IMR-90 (cell line): ENCODE measurements around the gene MRPL28. TPM values are rescaled to one million over a fixed set of nuclear protein-coding genes. Genes with fewer than 3 reads are reported as not detected.

Experiments
- ATAC-seq: fragments of 200-7000 bp; cut with Tn5 transposase; 2 replicates; pipeline ENCODE4 v1.9.1; 2020; ENCODE audit warnings: low read depth, mild to moderate bottlenecking, moderate library complexity
- BruUV-seq: library from RNA; stranded (reverse); fragments of 400-500 nt; replicated peaks from 2 replicates; lab custom pipeline; 2021; lab: Mats Ljungman, UMichigan
- CTCF ChIA-PET: fragments of 300-600 bp; formaldehyde crosslinking; extraction: SDS; loops from one replicate; lab custom pipeline; 2021; ENCODE audit warnings: antibody characterized with exemption; lab: Yijun Ruan, JAX
- POLR2A ChIA-PET: fragments of 300-600 bp; sonication (Branson Sonifier 250); formaldehyde crosslinking; loops from one replicate; lab custom pipeline; 2022; ENCODE audit warnings: antibody characterized with exemption; ENCODE audit not compliant: unreplicated experiment; lab: Charles Lee
- DNase-seq: peaks from one replicate; pipeline ENCODE4 v3.0.0; 2013
- H2AFZ ChIP-seq: replicated peaks from 2 replicates; pipeline ENCODE3; 2013; ENCODE audit warnings: low read length, mild to moderate bottlenecking; ENCODE audit not compliant: poor library complexity
- H2AK5ac ChIP-seq: 2 replicates; pipeline ENCODE4 v1.6.1; 2013; ENCODE audit warnings: low read depth, low read length, inconsistent platforms
- H2AK9ac ChIP-seq: replicated peaks from 2 replicates; pipeline ENCODE3; 2013; ENCODE audit warnings: mild to moderate bottlenecking, low read depth, low read length, moderate library complexity; ENCODE audit not compliant: poor library complexity
- H2BK120ac ChIP-seq: 2 replicates; pipeline ENCODE4 v1.6.1; 2013; ENCODE audit warnings: low read depth, low read length, inconsistent platforms
- H2BK15ac ChIP-seq: 3 replicates; pipeline ENCODE4 v1.6.1; 2013; ENCODE audit warnings: low read depth, low read length, inconsistent platforms
- H2BK20ac ChIP-seq: 2 replicates; pipeline ENCODE4 v1.6.1; 2013; ENCODE audit warnings: low read depth, mild to moderate bottlenecking, inconsistent platforms, low read length, moderate library complexity
- H2BK5ac ChIP-seq: 2 replicates; pipeline ENCODE4 v1.6.1; 2013; ENCODE audit warnings: mild to moderate bottlenecking, low read depth, low read length, inconsistent platforms; ENCODE audit not compliant: poor library complexity, severe bottlenecking
- H3K14ac ChIP-seq: replicated peaks from 2 replicates; pipeline ENCODE4 v1.6.1; 2013; ENCODE audit warnings: low read depth, low read length, inconsistent platforms
- H3K18ac ChIP-seq: 2 replicates; pipeline ENCODE4 v1.6.1; 2013; ENCODE audit warnings: low read depth, low read length, control low read depth
- H3K23ac ChIP-seq: 2 replicates; pipeline ENCODE4 v1.6.1; 2013; ENCODE audit warnings: low read depth, low read length, inconsistent platforms
- H3K27ac ChIP-seq: 2 replicates; pipeline ENCODE4 v1.5.1; 2013; ENCODE audit warnings: mild to moderate bottlenecking, control low read depth, low read length; ENCODE audit not compliant: insufficient read depth
- H3K27me3 ChIP-seq: 2 replicates; pipeline ENCODE4 v1.6.1; 2013; ENCODE audit warnings: low read length; ENCODE audit not compliant: control insufficient read depth, insufficient read depth
- H3K36me3 ChIP-seq: 2 replicates; pipeline ENCODE4 v1.6.1; 2013; ENCODE audit warnings: low read length, mixed read lengths; ENCODE audit not compliant: control insufficient read depth, insufficient read depth
- H3K4ac ChIP-seq: 2 replicates; pipeline ENCODE4 v1.6.1; 2013; ENCODE audit warnings: low read depth, low read length, inconsistent platforms
- H3K4me1 ChIP-seq: 2 replicates; pipeline ENCODE4 v1.6.1; 2013; ENCODE audit warnings: low read length, mixed read lengths; ENCODE audit not compliant: control insufficient read depth, insufficient read depth
- H3K4me2 ChIP-seq: 2 replicates; pipeline ENCODE4 v1.6.1; 2013; ENCODE audit warnings: low read depth, mild to moderate bottlenecking, control low read depth, low read length, moderate library complexity
- H3K4me3 ChIP-seq: 2 replicates; pipeline ENCODE4 v1.5.1; 2013; ENCODE audit warnings: low read depth, mild to moderate bottlenecking, control low read depth, low read length, moderate library complexity; ENCODE audit not compliant: insufficient read depth
- H3K56ac ChIP-seq: 2 replicates; pipeline ENCODE4 v1.6.1; 2013; ENCODE audit warnings: low read length, inconsistent platforms; ENCODE audit not compliant: insufficient read depth; ENCODE audit errors: extremely low read depth
- H3K79me1 ChIP-seq, 2 experiments: 2 replicates each; pipeline ENCODE4 v1.6.1; 2013; ENCODE audit warnings: low read length in 2 of 2, inconsistent platforms in 1 of 2, low read depth in 1 of 2
- H3K9ac ChIP-seq: 2 replicates; pipeline ENCODE4 v1.6.1; 2013; ENCODE audit warnings: low read depth, low read length, control low read depth
- H3K9me1 ChIP-seq: 2 replicates; pipeline ENCODE4 v1.6.1; 2013; ENCODE audit warnings: low read length, inconsistent platforms; ENCODE audit not compliant: insufficient read depth
- H3K9me3 ChIP-seq: 2 replicates; pipeline ENCODE4 v1.6.1; 2013; ENCODE audit warnings: low read length; ENCODE audit not compliant: control insufficient read depth, insufficient read depth
- H4K20me1 ChIP-seq: 2 replicates; pipeline ENCODE4 v1.6.1; 2013; ENCODE audit warnings: low read length, inconsistent platforms; ENCODE audit not compliant: insufficient read depth
- H4K5ac ChIP-seq: 2 replicates; pipeline ENCODE4 v1.6.1; 2013; ENCODE audit warnings: mild to moderate bottlenecking, low read depth, low read length, control low read depth
- H4K8ac ChIP-seq, 2 experiments: 2 replicates each; pipeline ENCODE4 v1.6.1; 2013; ENCODE audit warnings: low read depth in 2 of 2, low read length in 2 of 2, control low read depth in 1 of 2, inconsistent platforms in 1 of 2
- H4K91ac ChIP-seq: 2 replicates; pipeline ENCODE4 v1.6.1; 2013; ENCODE audit warnings: low read depth, low read length, inconsistent platforms; ENCODE audit not compliant: insufficient read depth
- ELK1 ChIP-seq: fragments of 150-350 bp; IDR thresholded peaks from 2 replicates; pipeline ENCODE4 v1.6.1; 2016; ENCODE audit warnings: low read depth, mild to moderate bottlenecking, low read length, moderate library complexity, borderline replicate concordance
- MXI1 ChIP-seq: IDR thresholded peaks from 2 replicates; pipeline ENCODE4 v1.6.1; 2012; ENCODE audit warnings: low read depth, mild to moderate bottlenecking, low read length, moderate library complexity, borderline replicate concordance
- whole genome bisulfite sequencing, 2 experiments: methylation state at CpG; one replicate each; pipeline versions ENCODE4 v1.1.5 to v1.1.7; 2013; ENCODE audit warnings: missing lambda C conversion rate in 2 of 2; ENCODE audit not compliant: insufficient read length in 1 of 2; ENCODE audit errors: extremely low coverage in 2 of 2; 5-methylcytosine and 5-hydroxymethylcytosine counted together
- dilution Hi-C: fragments of 300-500 bp; cut with HindIII; formaldehyde crosslinking; loops from one replicate; pipeline ENCODE4 v1.14.3; 2018; ENCODE audit warnings: low sequenced_read_pairs; ENCODE audit not compliant: unreplicated experiment
- in situ Hi-C: fragments of 300-500 bp; cut with MboI; formaldehyde crosslinking; loops from 3 replicates; pipeline ENCODE4 v1.14.3; 2019; ENCODE audit warnings: low sequenced_read_pairs, inconsistent platforms, mixed read lengths
- intact Hi-C: fragments of 100-400 bp; cut with micrococcal nuclease; formaldehyde crosslinking; loops from 2 replicates; pipeline ENCODE4 v1.10.0; 2022
- polyA plus RNA-seq, 3 experiments: library from polyadenylated mRNA; depleted of rRNA; stranded (reverse); fragments of >200 nt; gene quantifications; 2 replicates each; pipeline ENCODE4 v1.2.3, GENCODE V29; 2012; ENCODE audit warnings: low replicate concordance in 1 of 3
- total RNA-seq: library from RNA; depleted of rRNA; stranded (reverse); fragments of >200 nt; gene quantifications from 2 replicates; pipeline ENCODE4 v1.2.3, GENCODE V29; 2012

MRPL28 gene
- total and polyA plus RNA-seq, 2 of the 4 experiments (the other 2 are of a cell fraction) = 104 to 181 TPM

GRCh38 chr16:377419-377951 is 7.1 kb upstream of the MRPL28 start:
- Histone ChIP-seq H3K4me1 (no peaks in the 10 kb centered on the region; the same call in 1 of the 2 replicates), H3K56ac (no peak overlapping the region), H3K23ac (no peak overlapping the region), H3K9me3 (no peaks in the 10 kb centered on the region), H3K79me1 (peaks cover 13 to 29% of the 10 kb centered on the region in 2 experiments; a peak in 3 of 4 replicates), H2AK5ac (no peak overlapping the region), H2BK15ac (no peak overlapping the region), H2AFZ (no peak overlapping the region), H3K27ac (no peak overlapping the region), H2BK20ac (no peak overlapping the region), H4K91ac (no peak overlapping the region), H2BK5ac (no peak overlapping the region), H3K9me1 (no peaks in the 10 kb centered on the region), H4K20me1 (peaks cover 16% of the 10 kb centered on the region), H4K5ac (no peak overlapping the region), H3K14ac (no peak overlapping the region), H3K18ac (no peak overlapping the region), H3K4ac (no peak overlapping the region), H2AK9ac (no peak overlapping the region), H3K27me3 (no peaks in the 10 kb centered on the region), H3K36me3 (peaks cover 44% of the 10 kb centered on the region), H3K4me2 (no peak overlapping the region), H3K9ac (no peak overlapping the region), H2BK120ac (no peak overlapping the region), H3K4me3 (no peak overlapping the region), H4K8ac (no peak overlapping the region)
- ATAC-seq (no peak), DNase-seq (no peak)
- dilution Hi-C loops = no loop called here
- TF ChIP-seq MXI1 (no peak), ELK1 (no peak)
- 91% methylated on average over 32 of the region's 42 CpGs; no CpG with 5 or more reads in 1 of the 2 experiments for WGBS, 2 experiments
- intact Hi-C loops = no loop called here
- CTCF ChIA-PET = no interaction called here
- in situ Hi-C loops = no loop called here
- BruUV-seq = no TSS peak
- POLR2A ChIA-PET = no interaction called here
